DND-41 (cell line): ENCODE results near the gene SLC23A2.
"Not testable (repeated sequence)": the region's sequence is repeated elsewhere in the genome, so short reads cannot be mapped to it uniquely, and the experiment has no call there.

Source experiments
- ATAC-seq: fragments of 200-7000 bp; cut with Tn5 transposase; 3 replicates; pipeline ENCODE4 v1.9.1; 2021; ENCODE audit warnings: low read depth; ENCODE audit not compliant: insufficient read depth
- DNase-seq: peaks from one replicate; pipeline ENCODE4 v3.0.0-alpha.2; 2020
- H2AFZ ChIP-seq: 2 replicates; pipeline ENCODE4 v1.6.0; 2012; ENCODE audit warnings: low read depth, low read length
- H3K27ac ChIP-seq: 2 replicates; pipeline ENCODE4 v1.5.1; 2012; ENCODE audit warnings: low read length, inconsistent platforms
- H3K27me3 ChIP-seq: fragments of 200-600 bp; sonication (generic); 2 replicates; pipeline ENCODE4 v1.6.0; 2012; ENCODE audit warnings: low read length, mild to moderate bottlenecking, inconsistent platforms; ENCODE audit not compliant: insufficient read depth, poor library complexity
- H3K36me3 ChIP-seq: 2 replicates; pipeline ENCODE4 v1.5.1; 2012; ENCODE audit warnings: low read length, inconsistent platforms; ENCODE audit not compliant: insufficient read depth
- H3K4me1 ChIP-seq: 2 replicates; pipeline ENCODE4 v1.5.1; 2012; ENCODE audit warnings: mild to moderate bottlenecking, low read length; ENCODE audit not compliant: insufficient read depth
- H3K4me2 ChIP-seq: 2 replicates; pipeline ENCODE4 v1.6.0; 2012; ENCODE audit warnings: mild to moderate bottlenecking, moderate library complexity, low read length, inconsistent platforms; ENCODE audit not compliant: insufficient read depth
- H3K4me3 ChIP-seq, 2 experiments: fragments of 200-600 bp in 1 of 2; shearing (Covaris generic) in 1 of 2; 2 replicates each; pipeline ENCODE4 v1.5.1; 2012 to 2016; ENCODE audit warnings: inconsistent platforms in 2 of 2, low read length in 2 of 2, mild to moderate bottlenecking in 2 of 2, low read depth in 1 of 2, moderate library complexity in 1 of 2
- H3K79me2 ChIP-seq: 2 replicates; pipeline ENCODE4 v1.6.0; 2012; ENCODE audit warnings: low read length, inconsistent platforms; ENCODE audit not compliant: insufficient read depth
- H3K9ac ChIP-seq: 2 replicates; pipeline ENCODE4 v1.6.0; 2012; ENCODE audit warnings: low read depth, mild to moderate bottlenecking, inconsistent platforms, low read length, moderate library complexity
- H3K9me3 ChIP-seq: 2 replicates; pipeline ENCODE4 v1.5.1; 2012; ENCODE audit warnings: low read length, moderate library complexity, mild to moderate bottlenecking, inconsistent platforms; ENCODE audit not compliant: insufficient read depth, severe bottlenecking
- H4K20me1 ChIP-seq: 2 replicates; pipeline ENCODE4 v1.6.0; 2012; ENCODE audit warnings: low read length; ENCODE audit not compliant: insufficient read depth
- EZH2 ChIP-seq: IDR thresholded peaks from 3 replicates; pipeline ENCODE4 v1.6.1; 2012; ENCODE audit warnings: borderline replicate concordance, low read depth, mild to moderate bottlenecking, moderate library complexity, low read length, inconsistent platforms; ENCODE audit not compliant: severe bottlenecking
- TF ChIP-seq, protein P1 (sequence below): IDR thresholded peaks from 2 replicates; pipeline ENCODE4 v1.5.1; 2012; ENCODE audit warnings: borderline replicate concordance, low read length, moderate library complexity, mild to moderate bottlenecking; ENCODE audit not compliant: poor library complexity, severe bottlenecking; ENCODE audit errors: extremely low read depth

The SLC23A2 gene

DNA sequence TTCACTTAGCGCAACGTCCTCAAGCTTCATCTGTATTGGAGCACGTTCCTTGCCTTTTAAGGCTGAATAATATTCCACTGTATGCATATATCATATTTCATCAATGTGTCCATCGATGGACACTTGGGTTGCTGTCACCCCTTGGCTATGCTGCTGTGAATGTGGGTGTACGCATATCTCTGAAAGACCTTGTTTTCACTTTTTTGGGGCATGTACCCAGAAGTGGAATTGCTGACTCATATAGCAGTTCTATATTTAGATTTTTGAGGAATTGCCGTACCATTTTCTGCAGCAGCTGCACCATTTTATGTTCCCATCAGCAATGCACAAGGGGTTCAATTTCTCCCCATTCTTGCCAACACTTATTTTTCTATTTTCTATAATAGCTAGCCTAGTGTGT, 22.8 kb upstream of the SLC23A2 start:
- Histone ChIP-seq H2AFZ (no peak overlapping the region), H3K4me1 (no peaks in the 10 kb centered on the region), H3K79me2 (no peaks in the 10 kb centered on the region), H3K27ac (no peak overlapping the region), H3K9ac (no peak overlapping the region), H4K20me1 (no peaks in the 10 kb centered on the region), H3K9me3 (no peaks in the 10 kb centered on the region), H3K4me3 (no peak overlapping the region), H3K36me3 (no peaks in the 10 kb centered on the region), H3K27me3 (no peaks in the 10 kb centered on the region), H3K4me2 (no peak overlapping the region)
- ATAC-seq: no peak
- TF ChIP-seq, protein P1, sequence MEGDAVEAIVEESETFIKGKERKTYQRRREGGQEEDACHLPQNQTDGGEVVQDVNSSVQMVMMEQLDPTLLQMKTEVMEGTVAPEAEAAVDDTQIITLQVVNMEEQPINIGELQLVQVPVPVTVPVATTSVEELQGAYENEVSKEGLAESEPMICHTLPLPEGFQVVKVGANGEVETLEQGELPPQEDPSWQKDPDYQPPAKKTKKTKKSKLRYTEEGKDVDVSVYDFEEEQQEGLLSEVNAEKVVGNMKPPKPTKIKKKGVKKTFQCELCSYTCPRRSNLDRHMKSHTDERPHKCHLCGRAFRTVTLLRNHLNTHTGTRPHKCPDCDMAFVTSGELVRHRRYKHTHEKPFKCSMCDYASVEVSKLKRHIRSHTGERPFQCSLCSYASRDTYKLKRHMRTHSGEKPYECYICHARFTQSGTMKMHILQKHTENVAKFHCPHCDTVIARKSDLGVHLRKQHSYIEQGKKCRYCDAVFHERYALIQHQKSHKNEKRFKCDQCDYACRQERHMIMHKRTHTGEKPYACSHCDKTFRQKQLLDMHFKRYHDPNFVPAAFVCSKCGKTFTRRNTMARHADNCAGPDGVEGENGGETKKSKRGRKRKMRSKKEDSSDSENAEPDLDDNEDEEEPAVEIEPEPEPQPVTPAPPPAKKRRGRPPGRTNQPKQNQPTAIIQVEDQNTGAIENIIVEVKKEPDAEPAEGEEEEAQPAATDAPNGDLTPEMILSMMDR: no peak
- TF ChIP-seq EZH2: no peak
- no peak for DNase-seq

DNA sequence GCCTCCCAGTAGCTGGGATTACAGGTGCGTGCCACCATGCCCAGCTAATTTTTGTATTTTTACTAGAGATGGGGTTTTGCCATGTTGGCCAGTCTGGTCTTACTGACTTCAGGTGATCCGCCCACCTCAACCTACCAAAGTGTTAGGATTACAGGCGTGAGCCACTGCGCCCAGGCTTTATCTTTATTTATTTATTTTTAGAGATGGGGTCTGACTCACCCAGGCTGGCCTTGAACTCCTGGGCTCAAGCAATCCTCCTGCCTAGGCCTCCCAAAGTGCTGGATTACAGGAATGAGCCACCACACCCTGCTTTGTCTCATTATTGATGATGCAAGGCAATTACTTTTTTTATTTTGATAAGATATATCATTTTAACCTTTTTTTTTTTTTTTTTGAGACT, 21.9 kb upstream of the SLC23A2 start:
- not testable (repeated sequence) for H3K27me3 ChIP-seq, H3K36me3 ChIP-seq, H3K4me2 ChIP-seq, H2AFZ ChIP-seq, H3K79me2 ChIP-seq, DNase-seq, ATAC-seq, H3K9me3 ChIP-seq, H3K27ac ChIP-seq, H4K20me1 ChIP-seq, H3K4me1 ChIP-seq, H3K9ac ChIP-seq, H3K4me3 ChIP-seq

DNA sequence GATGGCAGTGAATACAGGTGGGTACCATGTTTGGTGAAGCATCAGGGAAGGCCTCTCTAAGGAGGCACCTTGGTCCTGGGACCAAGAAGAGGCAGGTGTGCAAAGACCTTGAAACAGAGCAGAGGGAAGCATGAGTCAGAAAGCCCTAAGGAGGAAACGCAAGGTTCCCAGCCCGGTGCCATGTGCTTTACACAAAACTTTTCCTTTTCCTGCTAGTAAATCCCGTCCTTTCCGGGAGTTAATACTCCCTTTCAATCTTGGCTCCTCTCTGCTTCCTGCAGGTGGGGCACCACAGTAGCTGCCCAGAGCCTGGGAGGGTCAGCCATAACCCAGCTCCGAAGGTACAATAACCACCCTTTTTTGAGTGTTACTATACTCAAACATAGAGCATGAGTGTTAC, 19.4 kb upstream of the SLC23A2 start:
- H3K9ac ChIP-seq: no peak overlapping the region
- no peaks in the 10 kb centered on the region for H3K79me2 ChIP-seq
- no peak for ATAC-seq
- no peaks in the 10 kb centered on the region for H3K36me3 ChIP-seq
- no peak overlapping the region for H3K4me2 ChIP-seq
- TF ChIP-seq, protein P1: no peak
- no peak for TF ChIP-seq EZH2
- no peaks in the 10 kb centered on the region for H3K4me1 ChIP-seq
- no peaks in the 10 kb centered on the region for H4K20me1 ChIP-seq
- H2AFZ ChIP-seq: no peak overlapping the region
- no peaks in the 10 kb centered on the region for H3K27me3 ChIP-seq
- no peaks in the 10 kb centered on the region for H3K9me3 ChIP-seq
- no peak for DNase-seq
- H3K27ac ChIP-seq: no peak overlapping the region
- H3K4me3 ChIP-seq: no peak overlapping the region

DNA sequence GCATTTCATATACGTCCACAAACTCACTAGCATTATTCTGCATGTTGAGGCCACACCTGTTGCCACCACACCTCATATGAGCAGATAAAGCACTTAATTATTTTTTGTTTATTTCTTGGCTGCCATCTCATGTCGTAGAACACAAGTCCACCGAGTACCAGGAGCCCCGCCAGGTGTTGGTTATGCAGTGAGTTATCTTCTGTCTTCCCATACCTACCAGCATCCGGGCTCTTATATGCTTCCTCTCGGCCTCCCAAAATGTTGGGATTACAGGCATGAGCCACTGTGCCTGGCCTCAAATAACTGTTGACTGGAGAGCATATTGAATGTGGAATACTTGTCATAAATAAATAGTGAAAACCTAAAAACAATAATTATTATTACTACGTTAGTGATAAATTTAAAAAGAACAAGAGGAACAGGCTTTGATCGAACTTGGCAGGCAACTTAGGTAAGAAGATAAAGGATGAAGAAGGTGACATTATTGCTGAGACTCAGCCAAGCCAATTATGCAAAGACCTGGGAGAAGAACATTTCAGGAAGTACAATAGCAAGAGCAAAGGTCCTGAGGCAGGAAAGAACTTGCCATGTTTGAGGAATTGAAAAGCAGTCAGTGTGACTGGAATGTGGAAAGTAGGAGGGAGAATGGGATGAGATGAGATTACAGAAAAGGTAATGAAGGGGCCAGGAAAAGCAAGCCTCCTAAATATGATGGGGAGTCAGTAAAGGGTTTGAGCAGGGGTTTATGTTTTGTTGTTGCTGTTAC, 12.6 kb upstream of the SLC23A2 start:
- Histone ChIP-seq H2AFZ (no peak overlapping the region), H3K27me3 (no peaks in the 10 kb centered on the region), H3K79me2 (no peaks in the 10 kb centered on the region), H3K9ac (no peak overlapping the region), H3K4me1 (no peaks in the 10 kb centered on the region), H3K27ac (no peak overlapping the region), H3K9me3 (no peaks in the 10 kb centered on the region), H4K20me1 (no peaks in the 10 kb centered on the region), H3K4me3 (no peak overlapping the region), H3K4me2 (no peak overlapping the region), H3K36me3 (no peaks in the 10 kb centered on the region)
- TF ChIP-seq, protein P1: no peak
- no peak for TF ChIP-seq EZH2
- ATAC-seq (no peak), DNase-seq (no peak)
